NCI-H128 (cell line): ENCODE data around the gene PLA2G4A.

Experiments used
- DNase-seq: peaks from one replicate; lab custom pipeline; 2025; ENCODE audit not compliant: unreplicated experiment; lab: John Stamatoyannopoulos, UW

The PLA2G4A gene

GRCh38 chr1:187010571-187011309, 182.0 kb downstream of the PLA2G4A start:
- no peak for DNase-seq

- no peak for DNase-seq
Measured at GRCh38 chr1:187013582-187014200, 184.9 kb downstream of the PLA2G4A start.

GRCh38 chr1:187018291-187018690, 189.5 kb downstream of the PLA2G4A start:
- no peak for DNase-seq

- DNase-seq = no peak
Measured at GRCh38 chr1:187027253-187027652, 198.5 kb downstream of the PLA2G4A start.

GRCh38 chr1:187032316-187032981, 203.7 kb downstream of the PLA2G4A start:
- DNase-seq = no peak

- no peak for DNase-seq
Measured at GRCh38 chr1:187032982-187033692, 204.4 kb downstream of the PLA2G4A start.

GRCh38 chr1:187033693-187034390, 205.1 kb downstream of the PLA2G4A start:
- DNase-seq = no peak

- DNase-seq = no peak
Measured at GRCh38 chr1:187034501-187034900, 205.8 kb downstream of the PLA2G4A start.

- no peak for DNase-seq
Measured at GRCh38 chr1:187037973-187038553, 209.3 kb downstream of the PLA2G4A start.
